ENCODE data around the gene FBXL7. TPM values are rescaled to one million over a fixed set of nuclear protein-coding genes. Genes with fewer than 3 reads are reported as not detected.

FBXL7 gene
- total and polyA plus RNA-seq, 2 donors (not counting 1 experiment from before 2014, with no cell fraction given), result not detected

DNA sequence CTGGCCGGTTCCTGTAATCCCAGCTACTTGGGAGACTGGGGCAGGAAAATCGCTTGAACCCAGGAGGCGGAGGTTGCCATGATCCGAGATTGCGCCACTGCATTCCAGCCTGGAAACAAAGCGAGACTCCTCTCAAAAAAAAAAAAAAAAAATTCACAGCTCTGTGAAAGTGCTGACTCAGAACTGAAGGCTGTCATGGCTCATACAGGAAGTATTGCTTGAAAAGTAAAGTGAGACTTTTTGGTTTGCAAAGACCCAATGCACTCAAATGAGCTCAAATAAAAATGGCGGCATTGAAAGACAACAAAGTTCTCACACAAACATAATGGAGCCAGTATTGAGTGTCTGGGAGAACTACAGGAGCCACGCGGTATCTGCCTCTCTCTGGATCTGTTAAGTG, 202.1 kb downstream of the FBXL7 start:
- Mint-ChIP-seq H3K27me3 (no peaks in the 10 kb centered on the region), H3K27ac (no peak overlapping the region), H3K4me1 (no peaks in the 10 kb centered on the region), H3K4me3 (no peak overlapping the region), H3K9me3 (ENCODE audit: insufficient read depth) (peaks cover 4% of the 10 kb centered on the region)
- no peaks in the 10 kb centered on the region for H3K36me3 ChIP-seq (replicated peaks in 1 of 2; ENCODE audit: control extremely low read depth in 1 of 2, control insufficient read depth in 1 of 2, extremely low read depth in 1 of 2, insufficient read depth in 2 of 2, low read length in 1 of 2)
- ChIA-PET CTCF (no interaction called here), POLR2A (no interaction called here)
- no peak overlapping the region for H3K4me3 ChIP-seq (ENCODE audit: control extremely low read depth in 1 of 5, extremely low read depth in 1 of 5, insufficient read depth in 1 of 5, low read depth in 2 of 5, low read length in 4 of 5)
- H3K27ac ChIP-seq (ENCODE audit: low read length in 2 of 2), result no peak overlapping the region
- DNase-seq, result no peak
- H4K20me1 ChIP-seq (ENCODE audit: control insufficient read depth, insufficient read depth, low read length, poor library complexity, severe bottlenecking), result no peaks in the 10 kb centered on the region
- no peak for TF ChIP-seq EZH2 (IDR thresholded peaks at IDR 0.05; ENCODE audit: borderline replicate concordance, insufficient read depth, low read depth, low read length, poor library complexity, severe bottlenecking)
- TF ChIP-seq, protein P1, sequence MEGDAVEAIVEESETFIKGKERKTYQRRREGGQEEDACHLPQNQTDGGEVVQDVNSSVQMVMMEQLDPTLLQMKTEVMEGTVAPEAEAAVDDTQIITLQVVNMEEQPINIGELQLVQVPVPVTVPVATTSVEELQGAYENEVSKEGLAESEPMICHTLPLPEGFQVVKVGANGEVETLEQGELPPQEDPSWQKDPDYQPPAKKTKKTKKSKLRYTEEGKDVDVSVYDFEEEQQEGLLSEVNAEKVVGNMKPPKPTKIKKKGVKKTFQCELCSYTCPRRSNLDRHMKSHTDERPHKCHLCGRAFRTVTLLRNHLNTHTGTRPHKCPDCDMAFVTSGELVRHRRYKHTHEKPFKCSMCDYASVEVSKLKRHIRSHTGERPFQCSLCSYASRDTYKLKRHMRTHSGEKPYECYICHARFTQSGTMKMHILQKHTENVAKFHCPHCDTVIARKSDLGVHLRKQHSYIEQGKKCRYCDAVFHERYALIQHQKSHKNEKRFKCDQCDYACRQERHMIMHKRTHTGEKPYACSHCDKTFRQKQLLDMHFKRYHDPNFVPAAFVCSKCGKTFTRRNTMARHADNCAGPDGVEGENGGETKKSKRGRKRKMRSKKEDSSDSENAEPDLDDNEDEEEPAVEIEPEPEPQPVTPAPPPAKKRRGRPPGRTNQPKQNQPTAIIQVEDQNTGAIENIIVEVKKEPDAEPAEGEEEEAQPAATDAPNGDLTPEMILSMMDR (IDR thresholded peaks at IDR 0.05), result no peak
- H2AFZ ChIP-seq (ENCODE audit: insufficient read depth, low read depth, low read length, poor library complexity, severe bottlenecking), result no peak overlapping the region
- no peaks in the 10 kb centered on the region for H3K27me3 ChIP-seq (replicated peaks in 1 of 4; ENCODE audit: control extremely low read depth in 1 of 4, control insufficient read depth in 3 of 4, insufficient read depth in 4 of 4, low read length in 3 of 4)
- no peaks in the 10 kb centered on the region for H3K79me2 ChIP-seq (ENCODE audit: control insufficient read depth, insufficient read depth, low read length)
- 100% methylated on average over 4 of the region's 9 CpGs for WGBS (ENCODE audit: insufficient coverage)
- H3K4me1 ChIP-seq (ENCODE audit: control insufficient read depth in 2 of 2, insufficient read depth in 2 of 2, low read length in 2 of 2), result no peaks in the 10 kb centered on the region
- H3K9ac ChIP-seq (ENCODE audit: low read length), result no peak overlapping the region
- H3K9me3 ChIP-seq (ENCODE audit: control extremely low read depth in 1 of 3, control insufficient read depth in 2 of 3, insufficient read depth in 1 of 3, low read length in 2 of 3), result no peaks in the 10 kb centered on the region
- intact Hi-C loops (cut with micrococcal nuclease), result no loop called here
- ATAC-seq (ENCODE audit: low read depth), result no peak
- H3K4me2 ChIP-seq (replicated peaks; ENCODE audit: low read depth, low read length, poor library complexity, severe bottlenecking), result no peak overlapping the region

DNA sequence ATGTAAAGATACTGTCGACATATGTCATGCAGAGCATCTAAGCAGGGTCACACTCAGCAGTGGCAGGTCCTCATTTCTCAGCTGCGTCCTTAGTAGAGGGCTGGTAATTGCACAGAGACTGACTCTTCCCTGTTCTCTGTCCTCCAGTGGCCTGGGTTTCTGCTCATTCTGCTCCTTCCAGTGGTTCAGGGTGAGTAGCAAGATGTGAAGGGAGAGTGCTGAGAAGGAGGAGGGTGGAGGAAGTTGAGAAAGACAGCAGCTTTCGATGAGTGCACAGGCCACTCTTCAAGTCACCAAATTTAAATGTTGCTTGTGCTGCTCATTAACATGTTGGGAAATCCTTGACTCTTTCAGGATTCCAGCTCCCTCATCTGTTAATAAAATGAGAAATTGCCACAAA, 203.9 kb downstream of the FBXL7 start:
- TF ChIP-seq EZH2 (IDR thresholded peaks at IDR 0.05; ENCODE audit: borderline replicate concordance, insufficient read depth, low read depth, low read length, poor library complexity, severe bottlenecking), result no peak
- TF ChIP-seq, protein P1 (IDR thresholded peaks at IDR 0.05), result no peak
- intact Hi-C loops (cut with micrococcal nuclease), result no loop called here
- no peak for DNase-seq
- Mint-ChIP-seq H3K9me3 (ENCODE audit: insufficient read depth) (peaks cover 4% of the 10 kb centered on the region), H3K27me3 (no peaks in the 10 kb centered on the region), H3K27ac (no peak overlapping the region), H3K4me1 (no peaks in the 10 kb centered on the region), H3K4me3 (no peak overlapping the region)
- H3K9me3 ChIP-seq (ENCODE audit: control extremely low read depth in 1 of 3, control insufficient read depth in 2 of 3, insufficient read depth in 1 of 3, low read length in 2 of 3), result no peaks in the 10 kb centered on the region
- no peak overlapping the region for H3K9ac ChIP-seq (ENCODE audit: low read length)
- H2AFZ ChIP-seq (ENCODE audit: insufficient read depth, low read depth, low read length, poor library complexity, severe bottlenecking), result no peak overlapping the region
- H3K79me2 ChIP-seq (ENCODE audit: control insufficient read depth, insufficient read depth, low read length), result no peaks in the 10 kb centered on the region
- 80% methylated on average over 3 of the region's 3 CpGs for WGBS (ENCODE audit: insufficient coverage)
- no peaks in the 10 kb centered on the region for H3K4me1 ChIP-seq (ENCODE audit: control insufficient read depth in 2 of 2, insufficient read depth in 2 of 2, low read length in 2 of 2)
- H3K4me2 ChIP-seq (replicated peaks; ENCODE audit: low read depth, low read length, poor library complexity, severe bottlenecking), result no peak overlapping the region
- no peaks in the 10 kb centered on the region for H3K36me3 ChIP-seq (replicated peaks in 1 of 2; ENCODE audit: control extremely low read depth in 1 of 2, control insufficient read depth in 1 of 2, extremely low read depth in 1 of 2, insufficient read depth in 2 of 2, low read length in 1 of 2)
- no peak overlapping the region for H3K4me3 ChIP-seq (ENCODE audit: control extremely low read depth in 1 of 5, extremely low read depth in 1 of 5, insufficient read depth in 1 of 5, low read depth in 2 of 5, low read length in 4 of 5)
- CTCF ChIA-PET, result no interaction called here
- ATAC-seq (ENCODE audit: low read depth), result no peak
- POLR2A ChIA-PET, result no interaction called here
- H4K20me1 ChIP-seq (ENCODE audit: control insufficient read depth, insufficient read depth, low read length, poor library complexity, severe bottlenecking), result no peaks in the 10 kb centered on the region
- no peak overlapping the region for H3K27ac ChIP-seq (ENCODE audit: low read length in 2 of 2)
- H3K27me3 ChIP-seq (replicated peaks in 1 of 4; ENCODE audit: control extremely low read depth in 1 of 4, control insufficient read depth in 3 of 4, insufficient read depth in 4 of 4, low read length in 3 of 4), result no peaks in the 10 kb centered on the region

Measured in B cell (primary cell).